SK-N-SH (cell line): ENCODE data around the gene ZIC1. TPM values are rescaled to one million over a fixed set of nuclear protein-coding genes. Genes with fewer than 3 reads are reported as not detected.

Experiments used
- CTCF ChIA-PET: fragments of 300-600, 350-600 bp; formaldehyde crosslinking; extraction: SDS; loops from one replicate; lab custom pipeline; 2021; lab: Yijun Ruan, JAX
- POLR2A ChIA-PET: fragments of 350-600 bp; sonication (Branson Sonifier 250); formaldehyde crosslinking; extraction: SDS; loops from one replicate; lab custom pipeline; 2020; ENCODE audit warnings: antibody characterized with exemption, inconsistent platforms; lab: Yijun Ruan, JAX
- DNase-seq: peaks from one replicate; pipeline ENCODE4 v3.0.0; 2012
- H2AFZ ChIP-seq: fragments of 200-600 bp; sonication (generic); 2 replicates; pipeline ENCODE4 v1.8.1; 2016; ENCODE audit warnings: antibody characterized with exemption, mild to moderate bottlenecking, low read depth
- H3F3A ChIP-seq: fragments of 200-600 bp; sonication (generic); replicated peaks from 2 replicates; pipeline ENCODE3; 2016; ENCODE audit warnings: antibody characterized with exemption, mild to moderate bottlenecking; ENCODE audit not compliant: insufficient read depth
- H3K27ac ChIP-seq, 2 experiments: fragments of 200-500 bp in 1 of 2; fragments of 200-600 bp in 1 of 2; sonication (Bioruptor generic) in 1 of 2; sonication (generic), shearing (Covaris generic) in 1 of 2; 2 replicates each; pipeline versions ENCODE4 v1.5.1 to v1.6.1; 2014 to 2016; ENCODE audit warnings: low read depth in 2 of 2, inconsistent platforms in 1 of 2, low read length in 1 of 2, mild to moderate bottlenecking in 1 of 2, mixed read lengths in 1 of 2
- H3K27me3 ChIP-seq: fragments of 200-600 bp; sonication (generic), shearing (Covaris generic); 2 replicates; pipeline ENCODE4 v1.6.1; 2016; ENCODE audit warnings: mixed run types; ENCODE audit not compliant: insufficient read depth
- H3K36me3 ChIP-seq, 2 experiments: fragments of 200-500 bp in 1 of 2; fragments of 200-600 bp in 1 of 2; sonication (Bioruptor generic) in 1 of 2; sonication (generic) in 1 of 2; replicated peaks in 1 of 2; 2 replicates each; pipeline versions ENCODE3 to v1.5.1; 2014 to 2016; ENCODE audit warnings: low read length in 1 of 2, mild to moderate bottlenecking in 1 of 2; ENCODE audit not compliant: insufficient read depth in 2 of 2, control insufficient read depth in 1 of 2
- H3K4me1 ChIP-seq, 2 experiments: fragments of 200-500 bp in 1 of 2; fragments of 200-600 bp in 1 of 2; sonication (Bioruptor generic) in 1 of 2; sonication (generic), shearing (Covaris generic) in 1 of 2; 2 replicates each; pipeline versions ENCODE4 v1.5.1 to v1.6.1; 2014 to 2016; ENCODE audit warnings: low read depth in 1 of 2, low read length in 1 of 2, mixed run types in 1 of 2; ENCODE audit not compliant: insufficient read depth in 2 of 2, control insufficient read depth in 1 of 2
- H3K4me2 ChIP-seq: fragments of 200-600 bp; sonication (generic), shearing (Covaris generic); 2 replicates; pipeline ENCODE4 v1.6.1; 2017; ENCODE audit warnings: mixed run types
- H3K4me3 ChIP-seq, 2 experiments: fragments of 200-500 bp in 1 of 2; fragments of 200-600 bp in 1 of 2; sonication (Bioruptor generic) in 1 of 2; sonication (generic), shearing (Covaris generic) in 1 of 2; 2 replicates each; pipeline versions ENCODE4 v1.5.1 to v1.8.1; 2014 to 2016; ENCODE audit warnings: low read depth in 2 of 2, inconsistent platforms in 1 of 2, low read length in 1 of 2, mild to moderate bottlenecking in 1 of 2, mixed read lengths in 1 of 2, moderate library complexity in 1 of 2
- H3K79me2 ChIP-seq: fragments of 200-600 bp; sonication (generic); 2 replicates; pipeline ENCODE4 v1.8.1; 2017; ENCODE audit warnings: mild to moderate bottlenecking; ENCODE audit not compliant: insufficient read depth
- H3K9ac ChIP-seq: fragments of 200-600 bp; sonication (generic); 2 replicates; pipeline ENCODE4 v1.6.1; 2017; ENCODE audit warnings: mixed run types
- H3K9me2 ChIP-seq: fragments of 200-600 bp; sonication (generic); 2 replicates; pipeline ENCODE4 v1.6.1; 2017; ENCODE audit warnings: mixed run types
- H3K9me3 ChIP-seq: fragments of 200-600 bp; sonication (generic); 2 replicates; pipeline ENCODE4 v1.6.1; 2017; ENCODE audit warnings: mixed run types, mild to moderate bottlenecking, moderate library complexity
- H4K20me1 ChIP-seq: fragments of 200-600 bp; sonication (generic); 2 replicates; pipeline ENCODE4 v1.6.1; 2017; ENCODE audit warnings: mild to moderate bottlenecking, mixed run types; ENCODE audit not compliant: insufficient read depth
- CHD2 ChIP-seq: fragments of 150-350 bp; IDR thresholded peaks from 2 replicates; pipeline ENCODE4 v1.6.1; 2018; ENCODE audit warnings: low read length; ENCODE audit not compliant: partially characterized antibody
- EP300 ChIP-seq, 2 experiments: IDR thresholded peaks; 2 replicates each; pipeline versions ENCODE4 v1.4.0 to v1.6.1; 2012; ENCODE audit warnings: borderline replicate concordance in 1 of 2, low read depth in 1 of 2, low read length in 1 of 2
- EZH2phosphoT487 ChIP-seq: fragments of 200-600 bp; sonication (generic); IDR thresholded peaks from 2 replicates; pipeline ENCODE4 v1.6.1; 2017; ENCODE audit warnings: low read depth, mixed run types, mild to moderate bottlenecking, antibody characterized with exemption, moderate library complexity, borderline replicate concordance
- FOXJ3 ChIP-seq: sonication (generic); formaldehyde crosslinking; IDR thresholded peaks from 2 replicates; pipeline ENCODE4 v1.5.1; 2020; ENCODE audit warnings: mild to moderate bottlenecking, missing genetic modification reagents
- FOXM1 ChIP-seq: IDR thresholded peaks from 2 replicates; pipeline ENCODE4 v1.4.0; 2012; ENCODE audit warnings: low read depth, mild to moderate bottlenecking
- JUND ChIP-seq: IDR thresholded peaks from 2 replicates; pipeline ENCODE4 v1.4.0; 2012
- MEF2A ChIP-seq: IDR thresholded peaks from 2 replicates; pipeline ENCODE4 v1.4.0; 2012; ENCODE audit warnings: low read depth, borderline replicate concordance
- NFIC ChIP-seq: IDR thresholded peaks from 2 replicates; pipeline ENCODE4 v1.4.0; 2012; ENCODE audit warnings: borderline replicate concordance
- NRF1 ChIP-seq: IDR thresholded peaks from 2 replicates; pipeline ENCODE4 v1.6.1; 2012; ENCODE audit warnings: low read depth, mild to moderate bottlenecking, low read length
- PBX3 ChIP-seq: IDR thresholded peaks from 2 replicates; pipeline ENCODE4; 2012
- RAD21 ChIP-seq: IDR thresholded peaks from 2 replicates; pipeline ENCODE4 v1.6.1; 2012; ENCODE audit warnings: mild to moderate bottlenecking, low read length
- REST ChIP-seq: IDR thresholded peaks from 2 replicates; pipeline ENCODE4 v1.6.1; 2012; ENCODE audit warnings: mild to moderate bottlenecking, low read depth, low read length, moderate library complexity
- RFX5 ChIP-seq: IDR thresholded peaks from 2 replicates; pipeline ENCODE4 v1.6.1; 2012; ENCODE audit warnings: mild to moderate bottlenecking, improper control_type of control experiment, low read length
- SMC3 ChIP-seq: IDR thresholded peaks from 2 replicates; pipeline ENCODE4 v1.6.1; 2012; ENCODE audit warnings: low read depth, low read length, improper control_type of control experiment
- TAF1 ChIP-seq: IDR thresholded peaks from 2 replicates; pipeline ENCODE4 v1.6.1; 2012; ENCODE audit warnings: low read depth, mild to moderate bottlenecking, low read length, moderate library complexity, borderline replicate concordance
- TEAD4 ChIP-seq: IDR thresholded peaks from 2 replicates; pipeline ENCODE4 v1.4.0; 2012; ENCODE audit warnings: mild to moderate bottlenecking, borderline replicate concordance; ENCODE audit not compliant: insufficient read depth
- WGBS: methylation state at CpG from one replicate; pipeline ENCODE4 v1.1.6; 2017; ENCODE audit warnings: low lambda C conversion rate; 5-methylcytosine and 5-hydroxymethylcytosine counted together
- polyA plus RNA-seq, 3 experiments: library from polyadenylated mRNA; depleted of rRNA; stranded (reverse); fragments of >200 nt; gene quantifications; 2 replicates each; pipeline ENCODE4 v1.2.3, GENCODE V29; 2012
- TF ChIP-seq, protein P1 (sequence below): fragments of 200-600 bp; sonication (generic); IDR thresholded peaks from 2 replicates; pipeline ENCODE4 v1.6.1; 2017; ENCODE audit warnings: antibody characterized with exemption, mild to moderate bottlenecking, moderate library complexity
- TF ChIP-seq, protein P2 (sequence below): fragments of 150-350 bp; IDR thresholded peaks from 2 replicates; pipeline ENCODE4 v1.6.1; 2017; ENCODE audit warnings: antibody characterized with exemption, low read length, low read depth, borderline replicate concordance

ZIC1 gene
- polyA plus RNA-seq, 1 of the 3 experiments (the other 2 are of a cell fraction), result 16.7 TPM

DNA sequence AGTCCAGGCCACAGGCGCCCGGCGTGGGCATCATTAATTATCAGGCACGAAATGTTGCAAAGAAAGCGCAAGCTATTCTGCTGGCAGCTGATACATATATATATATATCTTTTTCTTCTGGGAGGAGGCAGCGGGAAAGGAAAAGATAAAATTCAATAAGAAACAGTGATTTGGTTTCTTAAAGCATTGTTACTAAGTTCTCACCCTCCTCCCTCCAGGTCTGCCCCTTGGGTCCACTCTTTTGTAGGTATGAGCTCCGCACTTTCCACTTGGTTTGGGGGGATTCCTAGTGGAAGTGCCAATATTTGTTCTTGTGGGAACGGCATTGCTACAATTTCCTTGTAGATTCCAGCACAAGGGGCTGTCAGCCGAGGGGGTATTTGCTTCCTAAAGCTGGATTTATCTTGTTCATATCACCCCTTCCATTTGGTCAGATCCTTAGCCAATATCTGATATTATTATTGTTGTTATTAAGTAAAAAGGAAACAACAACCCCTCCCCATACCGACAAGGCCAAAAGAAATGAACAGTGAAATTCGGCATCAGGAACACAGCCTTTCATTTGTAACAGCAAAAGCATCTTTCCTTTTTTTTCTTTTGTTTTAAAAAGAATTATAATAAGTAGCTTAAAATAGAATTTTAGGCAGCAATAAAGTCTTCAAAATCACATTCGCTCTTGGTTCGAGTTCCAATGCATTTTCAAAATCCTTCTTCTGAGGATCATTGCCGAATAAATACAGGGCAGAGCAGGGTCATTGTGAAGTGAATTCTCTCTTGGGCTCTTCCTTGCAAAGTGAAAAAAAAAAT is 15.6 kb downstream of the ZIC1 start (continued):
- TF ChIP-seq EZH2phosphoT487 (no peak), FOXJ3 (CRISPR knock-in tag) (no peak), REST (no peak), NRF1 (no peak), RFX5 (no peak)

GRCh38 chr3:147425388-147425850 is 16.3 kb downstream of the ZIC1 start:
- Histone ChIP-seq H3K4me1 (no peaks in the 10 kb centered on the region), H3K27me3 (peaks cover 43% of the 10 kb centered on the region), H3K4me2 (no peak overlapping the region), H3K27ac (no peak overlapping the region), H3K79me2 (no peaks in the 10 kb centered on the region), H3K9me3 (no peaks in the 10 kb centered on the region), H4K20me1 (no peaks in the 10 kb centered on the region), H3K9me2 (no peaks in the 10 kb centered on the region), H3K4me3 (no peak overlapping the region), H3K9ac (no peak overlapping the region), H3K36me3 (no peaks in the 10 kb centered on the region), H2AFZ (no peak overlapping the region), H3F3A (no peaks in the 10 kb centered on the region)
- no peak for TF ChIP-seq PBX3
- no peak for TF ChIP-seq TEAD4
- TF ChIP-seq JUND, result no peak
- no peak for TF ChIP-seq FOXM1
- 30% methylated on average over 1 of the region's 1 CpG for WGBS
- ChIA-PET POLR2A (no interaction called here), CTCF (no interaction called here)
- DNase-seq, result no peak

- Histone ChIP-seq H2AFZ (no peak overlapping the region), H3K9ac (no peak overlapping the region), H3K27me3 (peaks cover 28% of the 10 kb centered on the region), H4K20me1 (no peaks in the 10 kb centered on the region), H3K79me2 (no peaks in the 10 kb centered on the region), H3K27ac (no peak overlapping the region), H3K9me2 (no peaks in the 10 kb centered on the region), H3K4me1 (no peaks in the 10 kb centered on the region), H3K4me2 (no peak overlapping the region), H3F3A (no peaks in the 10 kb centered on the region), H3K36me3 (no peaks in the 10 kb centered on the region), H3K4me3 (no peak overlapping the region), H3K9me3 (no peaks in the 10 kb centered on the region)
- no peak for DNase-seq
- WGBS, result 38% methylated on average over 2 of the region's 2 CpGs
- POLR2A ChIA-PET, result no interaction called here
- CTCF ChIA-PET, result no interaction called here
- no peak for TF ChIP-seq RAD21
- TF ChIP-seq TAF1, result no peak
- no peak for TF ChIP-seq RFX5
- no peak for TF ChIP-seq NRF1
- no peak for TF ChIP-seq SMC3
- no peak for TF ChIP-seq TEAD4
- TF ChIP-seq MEF2A, result no peak
- no peak for TF ChIP-seq EP300 (IDR thresholded peaks at IDR 0.05; ENCODE audit: borderline replicate concordance in 1 of 2, low read depth in 1 of 2, low read length in 1 of 2)
- TF ChIP-seq, protein P1, sequence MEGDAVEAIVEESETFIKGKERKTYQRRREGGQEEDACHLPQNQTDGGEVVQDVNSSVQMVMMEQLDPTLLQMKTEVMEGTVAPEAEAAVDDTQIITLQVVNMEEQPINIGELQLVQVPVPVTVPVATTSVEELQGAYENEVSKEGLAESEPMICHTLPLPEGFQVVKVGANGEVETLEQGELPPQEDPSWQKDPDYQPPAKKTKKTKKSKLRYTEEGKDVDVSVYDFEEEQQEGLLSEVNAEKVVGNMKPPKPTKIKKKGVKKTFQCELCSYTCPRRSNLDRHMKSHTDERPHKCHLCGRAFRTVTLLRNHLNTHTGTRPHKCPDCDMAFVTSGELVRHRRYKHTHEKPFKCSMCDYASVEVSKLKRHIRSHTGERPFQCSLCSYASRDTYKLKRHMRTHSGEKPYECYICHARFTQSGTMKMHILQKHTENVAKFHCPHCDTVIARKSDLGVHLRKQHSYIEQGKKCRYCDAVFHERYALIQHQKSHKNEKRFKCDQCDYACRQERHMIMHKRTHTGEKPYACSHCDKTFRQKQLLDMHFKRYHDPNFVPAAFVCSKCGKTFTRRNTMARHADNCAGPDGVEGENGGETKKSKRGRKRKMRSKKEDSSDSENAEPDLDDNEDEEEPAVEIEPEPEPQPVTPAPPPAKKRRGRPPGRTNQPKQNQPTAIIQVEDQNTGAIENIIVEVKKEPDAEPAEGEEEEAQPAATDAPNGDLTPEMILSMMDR, result no peak
- TF ChIP-seq CHD2, result no peak
- TF ChIP-seq, protein P2, sequence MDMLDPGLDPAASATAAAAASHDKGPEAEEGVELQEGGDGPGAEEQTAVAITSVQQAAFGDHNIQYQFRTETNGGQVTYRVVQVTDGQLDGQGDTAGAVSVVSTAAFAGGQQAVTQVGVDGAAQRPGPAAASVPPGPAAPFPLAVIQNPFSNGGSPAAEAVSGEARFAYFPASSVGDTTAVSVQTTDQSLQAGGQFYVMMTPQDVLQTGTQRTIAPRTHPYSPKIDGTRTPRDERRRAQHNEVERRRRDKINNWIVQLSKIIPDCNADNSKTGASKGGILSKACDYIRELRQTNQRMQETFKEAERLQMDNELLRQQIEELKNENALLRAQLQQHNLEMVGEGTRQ, result no peak
- TF ChIP-seq NFIC, result no peak
- no peak for TF ChIP-seq EZH2phosphoT487
Observed at GRCh38 chr3:147426931-147427330, 17.8 kb downstream of the ZIC1 start.
